Astrocyte of the hippocampus (primary cell): ENCODE data around the gene PLS3.
"Not testable (repeated sequence)": the region's sequence is repeated elsewhere in the genome, so short reads cannot be mapped to it uniquely, and the experiment has no call there.

Experiments
- DNase-seq: peaks from one replicate; pipeline ENCODE4 v3.0.0; 2011; ENCODE audit warnings: low read depth, low spot score

Gene PLS3

GRCh38 chrX:115560978-115561604 is at the start of gene PLS3:
TSS of gene PLS3 (plus strand) at chrX:115561174. CDS start at chrX:115610251, 49,077 bp downstream.
- peak; percentile 90 for DNase-seq

- no peak for DNase-seq
These were observed 42.9 kb upstream of the PLS3 start for GRCh38 chrX:115518113-115518512.

GRCh38 chrX:115521741-115522140 is 39.2 kb upstream of the PLS3 start:
- no peak for DNase-seq

- no peak for DNase-seq
These were observed 38.0 kb upstream of the PLS3 start for GRCh38 chrX:115522952-115523351.

- no peak for DNase-seq
These were observed 35.5 kb upstream of the PLS3 start for GRCh38 chrX:115525486-115525885.

- DNase-seq, result peak; percentile 10
These were observed 29.1 kb upstream of the PLS3 start for GRCh38 chrX:115531818-115532403.

- no peak for DNase-seq
These were observed 27.5 kb upstream of the PLS3 start for GRCh38 chrX:115533485-115533884.

GRCh38 chrX:115534383-115534782 is 26.6 kb upstream of the PLS3 start:
- no peak for DNase-seq

GRCh38 chrX:115535421-115535820 is 25.6 kb upstream of the PLS3 start:
- DNase-seq, result no peak

- DNase-seq, result no peak
These were observed 25.1 kb upstream of the PLS3 start for GRCh38 chrX:115535844-115536243.

GRCh38 chrX:115539841-115540240 is 21.1 kb upstream of the PLS3 start:
- no peak for DNase-seq

GRCh38 chrX:115541045-115541444 is 19.9 kb upstream of the PLS3 start:
- DNase-seq, result not testable (repeated sequence)

GRCh38 chrX:115547448-115547847 is 13.5 kb upstream of the PLS3 start:
- DNase-seq, result no peak

GRCh38 chrX:115549008-115549407 is 12.0 kb upstream of the PLS3 start:
- DNase-seq, result no peak

- no peak for DNase-seq
These were observed 7.8 kb upstream of the PLS3 start for GRCh38 chrX:115553171-115553570.

GRCh38 chrX:115559672-115560071 is 1.3 kb upstream of the PLS3 start:
- DNase-seq, result no peak

- peak; percentile 32 for DNase-seq
These were observed 580 bp upstream of the PLS3 start for GRCh38 chrX:115560211-115560977.

GRCh38 chrX:115561605-115562479 is 868 bp downstream of the PLS3 start:
- peak; percentile 65 for DNase-seq

GRCh38 chrX:115562480-115562847 is 1.5 kb downstream of the PLS3 start:
- peak; percentile 44 for DNase-seq

- no peak for DNase-seq
These were observed 2.7 kb downstream of the PLS3 start for GRCh38 chrX:115563633-115564162.

GRCh38 chrX:115564243-115564642 is 3.3 kb downstream of the PLS3 start:
- DNase-seq, result peak; percentile 44

GRCh38 chrX:115565888-115566287 is 4.9 kb downstream of the PLS3 start:
- DNase-seq, result no peak
